HepG2 (cell line): Measurements from ENCODE around the gene P2RY2. TPM values are rescaled to one million over a fixed set of nuclear protein-coding genes. Genes with fewer than 3 reads are reported as not detected.

Source experiments
- ATAC-seq: fragments of 200-7000 bp; cut with Tn5 transposase; 3 replicates; pipeline ENCODE4 v1.9.1; 2020; ENCODE audit warnings: mild to moderate bottlenecking, moderate library complexity
- BruUV-seq: library from RNA; stranded (reverse); fragments of 400-500 nt; replicated peaks from 2 replicates; lab custom pipeline; 2021; lab: Mats Ljungman, UMichigan
- CTCF ChIA-PET: fragments of 300-600 bp; formaldehyde crosslinking; extraction: SDS; loops from one replicate; lab custom pipeline; 2021; ENCODE audit warnings: low total read pairs, inconsistent platforms, low intra/inter-chr PET ratio; lab: Yijun Ruan, JAX
- POLR2A ChIA-PET: fragments of 350-600 bp; sonication (Branson Sonifier 250); formaldehyde crosslinking; loops from one replicate; lab custom pipeline; 2020; ENCODE audit warnings: antibody characterized with exemption, inconsistent platforms; lab: Yijun Ruan, JAX
- DNase-seq: peaks from one replicate; pipeline ENCODE4 v3.0.0-alpha.2; 2015; ENCODE audit warnings: low spot score
- FAIRE-seq: peaks from 3 replicates; lab custom pipeline; 2011; peaks lifted over from hg19 to GRCh38; lab: Jason Lieb, UNC
- H2AFZ ChIP-seq: one replicate; pipeline ENCODE4 v1.6.1; 2011; ENCODE audit warnings: low read length, inconsistent platforms
- H3K27ac ChIP-seq: fragments of 300-600 bp; 3 replicates; pipeline ENCODE4 v1.8.0; 2011; ENCODE audit warnings: mixed run types, mild to moderate bottlenecking, mixed read lengths, low read length, inconsistent platforms; ENCODE audit not compliant: insufficient read depth; ENCODE audit errors: extremely low read length
- H3K27me3 ChIP-seq, 2 experiments: fragments of 200-600 bp in 1 of 2; 2 replicates in 1 of 2; 3 replicates in 1 of 2; pipeline versions ENCODE4 v1.6.0 to v1.8.0; 2011; ENCODE audit warnings: low read length in 2 of 2, mild to moderate bottlenecking in 2 of 2, moderate library complexity in 2 of 2, inconsistent platforms in 1 of 2; ENCODE audit not compliant: insufficient read depth in 2 of 2, control insufficient read depth in 1 of 2
- H3K36me3 ChIP-seq, 2 experiments: fragments of 200-600 bp in 1 of 2; replicated peaks in 1 of 2; 2 replicates in 1 of 2; 3 replicates in 1 of 2; pipeline versions ENCODE4 v1.5.1 to v1.8.0; 2011; ENCODE audit warnings: low read length in 2 of 2, inconsistent platforms in 1 of 2; ENCODE audit not compliant: insufficient read depth in 2 of 2, control insufficient read depth in 1 of 2
- H3K4me1 ChIP-seq: 2 replicates; pipeline ENCODE4 v1.5.1; 2012; ENCODE audit warnings: low read length, inconsistent platforms; ENCODE audit not compliant: insufficient read depth
- H3K4me2 ChIP-seq: 2 replicates; pipeline ENCODE4 v1.6.0; 2011; ENCODE audit warnings: low read depth, low read length, inconsistent platforms
- H3K4me3 ChIP-seq, 3 experiments: fragments of 200-600 bp in 1 of 3; sonication (generic), shearing (Covaris generic) in 1 of 3; replicated peaks in 1 of 3; 2 replicates each; pipeline ENCODE4 v1.5.1; 2011 to 2016; ENCODE audit warnings: low read length in 3 of 3, inconsistent platforms in 2 of 3, low read depth in 2 of 3, mild to moderate bottlenecking in 2 of 3, control low read depth in 1 of 3, mixed read lengths in 1 of 3; ENCODE audit not compliant: insufficient read depth in 1 of 3
- H3K79me2 ChIP-seq: one replicate; pipeline ENCODE4 v1.6.1; 2011; ENCODE audit warnings: low read length, inconsistent platforms; ENCODE audit not compliant: insufficient read depth
- H3K9ac ChIP-seq: 2 replicates; pipeline ENCODE4 v1.6.0; 2011; ENCODE audit warnings: mild to moderate bottlenecking, low read depth, low read length, inconsistent platforms; ENCODE audit not compliant: insufficient read depth
- H3K9me3 ChIP-seq: 2 replicates; pipeline ENCODE4 v1.5.1; 2012; ENCODE audit warnings: mild to moderate bottlenecking, low read length
- H4K20me1 ChIP-seq: 2 replicates; pipeline ENCODE4 v1.6.0; 2011; ENCODE audit warnings: inconsistent platforms, mild to moderate bottlenecking, low read length, moderate library complexity; ENCODE audit not compliant: insufficient read depth
- GTF2F1 ChIP-seq: fragments of 150-350 bp; IDR thresholded peaks from 2 replicates; pipeline ENCODE4 v1.6.1; 2014; ENCODE audit warnings: low read length
- HNF4A ChIP-seq: sonication (generic); formaldehyde crosslinking; IDR thresholded peaks from 2 replicates; pipeline ENCODE4 v1.4.0; 2020; ENCODE audit warnings: missing genetic modification reagents
- LRRFIP1 ChIP-seq: sonication (generic); formaldehyde crosslinking; conservative IDR thresholded peaks from 2 replicates; pipeline ENCODE4 v1.4.0; 2020; ENCODE audit warnings: missing genetic modification reagents
- MXD1 ChIP-seq: sonication (generic); formaldehyde crosslinking; IDR thresholded peaks from 2 replicates; pipeline ENCODE4 v1.4.0; 2020; ENCODE audit warnings: mild to moderate bottlenecking, missing genetic modification reagents
- MXD4 ChIP-seq: IDR thresholded peaks from 2 replicates; pipeline ENCODE4 v1.6.1; 2016; ENCODE audit warnings: mild to moderate bottlenecking, missing biosample characterization, missing genetic modification reagents
- RXRA ChIP-seq: sonication (generic); formaldehyde crosslinking; IDR thresholded peaks from 2 replicates; pipeline ENCODE4 v1.5.1; 2020; ENCODE audit warnings: missing genetic modification reagents
- SNAPC5 ChIP-seq: sonication (generic); formaldehyde crosslinking; IDR thresholded peaks from 2 replicates; pipeline ENCODE4 v1.8.1; 2023; ENCODE audit warnings: mild to moderate bottlenecking, missing genetic modification reagents, borderline replicate concordance
- ZFAT ChIP-seq: sonication (generic); formaldehyde crosslinking; conservative IDR thresholded peaks from 2 replicates; pipeline ENCODE4 v1.8.1; 2023; ENCODE audit warnings: missing genetic modification reagents, inconsistent platforms
- ZFP91 ChIP-seq: sonication (generic); formaldehyde crosslinking; IDR thresholded peaks from 2 replicates; pipeline ENCODE4 v1.9.0; 2022; ENCODE audit warnings: missing genetic modification reagents, mild to moderate bottlenecking, borderline replicate concordance
- ZMYM2 ChIP-seq: sonication (generic); formaldehyde crosslinking; IDR thresholded peaks from 2 replicates; pipeline ENCODE4 v1.8.0; 2022; ENCODE audit warnings: mild to moderate bottlenecking, missing genetic modification reagents
- ZNF180 ChIP-seq: sonication (generic); formaldehyde crosslinking; IDR thresholded peaks from 2 replicates; pipeline ENCODE4 v1.4.0; 2020; ENCODE audit warnings: low read depth, missing genetic modification reagents, borderline replicate concordance
- ZNF530 ChIP-seq: sonication (generic); formaldehyde crosslinking; IDR thresholded peaks from 2 replicates; pipeline ENCODE4 v1.5.0; 2020; ENCODE audit warnings: low read depth, mild to moderate bottlenecking, missing genetic modification reagents
- ZNF883 ChIP-seq: sonication (generic); formaldehyde crosslinking; IDR thresholded peaks from 2 replicates; pipeline ENCODE4 v1.5.1; 2020; ENCODE audit warnings: mild to moderate bottlenecking, missing genetic modification reagents; ENCODE audit errors: not compliant biosample characterization
- WGBS: methylation state at CpG from one replicate; pipeline ENCODE4 v1.1.6; 2017; ENCODE audit warnings: low lambda C conversion rate; 5-methylcytosine and 5-hydroxymethylcytosine counted together
- in situ Hi-C: cut with HindIII; loops from 2 replicates; pipeline ENCODE4 v1.10.0; 2017; ENCODE audit warnings: low pct_unique_long_range_greater_than_20kb; ENCODE audit not compliant: extremely low pct_ligation_motif_present
- intact Hi-C: fragments of 100-400 bp; cut with micrococcal nuclease; formaldehyde crosslinking; loops from one replicate; pipeline ENCODE4 v1.10.0; 2022; ENCODE audit not compliant: unreplicated experiment
- polyA plus RNA-seq, 8 experiments: library from polyadenylated mRNA; depleted of rRNA in 3 of 8; stranded (reverse) in 7 of 8; unstranded in 1 of 8; fragments of >200 nt; fragmentation: Illumina TruSeq in 4 of 8; extraction: Trizol in 4 of 8; gene quantifications; 2 replicates each; pipeline versions ENCODE4 v1.2.1 to v1.2.3, GENCODE V29; 2011 to 2016; ENCODE audit warnings: low read depth in 4 of 8, missing spikeins in 1 of 8, mixed read lengths in 1 of 8; ENCODE audit not compliant: insufficient read depth in 1 of 8
- total RNA-seq, 5 experiments: library from RNA; depleted of rRNA; stranded (reverse); fragments of >200 nt; fragmentation: Illumina TruSeq; extraction: Trizol; gene quantifications; 2 replicates each; pipeline ENCODE4 v1.2.3, GENCODE V29; 2016; ENCODE audit warnings: low read depth in 1 of 5
- TF ChIP-seq, protein P1 (sequence below): sonication (generic); formaldehyde crosslinking; IDR thresholded peaks from 2 replicates; pipeline ENCODE4 v1.5.1; 2020; ENCODE audit warnings: mild to moderate bottlenecking, missing genetic modification reagents, borderline replicate concordance

The P2RY2 gene
- total and polyA plus RNA-seq, 2 of the 13 experiments (the other 11 are each of a cell fraction or from before 2014, with no cell fraction given): 0.95 to 3.1 TPM

- ChIA-PET CTCF (no interaction called here), POLR2A (no interaction called here)
- Histone ChIP-seq H3K4me2 (no peak overlapping the region), H3K4me3 (no peak overlapping the region), H2AFZ (no peak overlapping the region), H3K9me3 (no peaks in the 10 kb centered on the region), H3K27ac (no peak overlapping the region), H3K36me3 (no peaks in the 10 kb centered on the region), H3K79me2 (no peaks in the 10 kb centered on the region), H3K4me1 (peaks cover 30% of the 10 kb centered on the region), H3K27me3 (no peaks in the 10 kb centered on the region; a peak in 1 of 5 replicates), H4K20me1 (no peaks in the 10 kb centered on the region), H3K9ac (no peak overlapping the region)
- no peak for ATAC-seq
- in situ Hi-C loops (no loop called here), intact Hi-C loops (no loop called here)
- BruUV-seq: no TSS peak
- FAIRE-seq: no peak
- DNase-seq: no peak
- WGBS: 14% methylated on average over 5 of the region's 5 CpGs
- TF ChIP-seq GTF2F1: no peak
- no peak for TF ChIP-seq RXRA
- TF ChIP-seq MXD4 (CRISPR knock-in tag): no peak
- no peak for TF ChIP-seq ZMYM2
- TF ChIP-seq ZNF180: no peak
- TF ChIP-seq ZNF530: no peak
- TF ChIP-seq HNF4A (CRISPR knock-in tag): no peak
- TF ChIP-seq SNAPC5 (CRISPR knock-in tag): no peak
- no peak for TF ChIP-seq MXD1 (CRISPR knock-in tag)
- TF ChIP-seq ZFAT (CRISPR knock-in tag): no peak
- no peak for TF ChIP-seq LRRFIP1 (CRISPR knock-in tag)
- TF ChIP-seq, protein P1, sequence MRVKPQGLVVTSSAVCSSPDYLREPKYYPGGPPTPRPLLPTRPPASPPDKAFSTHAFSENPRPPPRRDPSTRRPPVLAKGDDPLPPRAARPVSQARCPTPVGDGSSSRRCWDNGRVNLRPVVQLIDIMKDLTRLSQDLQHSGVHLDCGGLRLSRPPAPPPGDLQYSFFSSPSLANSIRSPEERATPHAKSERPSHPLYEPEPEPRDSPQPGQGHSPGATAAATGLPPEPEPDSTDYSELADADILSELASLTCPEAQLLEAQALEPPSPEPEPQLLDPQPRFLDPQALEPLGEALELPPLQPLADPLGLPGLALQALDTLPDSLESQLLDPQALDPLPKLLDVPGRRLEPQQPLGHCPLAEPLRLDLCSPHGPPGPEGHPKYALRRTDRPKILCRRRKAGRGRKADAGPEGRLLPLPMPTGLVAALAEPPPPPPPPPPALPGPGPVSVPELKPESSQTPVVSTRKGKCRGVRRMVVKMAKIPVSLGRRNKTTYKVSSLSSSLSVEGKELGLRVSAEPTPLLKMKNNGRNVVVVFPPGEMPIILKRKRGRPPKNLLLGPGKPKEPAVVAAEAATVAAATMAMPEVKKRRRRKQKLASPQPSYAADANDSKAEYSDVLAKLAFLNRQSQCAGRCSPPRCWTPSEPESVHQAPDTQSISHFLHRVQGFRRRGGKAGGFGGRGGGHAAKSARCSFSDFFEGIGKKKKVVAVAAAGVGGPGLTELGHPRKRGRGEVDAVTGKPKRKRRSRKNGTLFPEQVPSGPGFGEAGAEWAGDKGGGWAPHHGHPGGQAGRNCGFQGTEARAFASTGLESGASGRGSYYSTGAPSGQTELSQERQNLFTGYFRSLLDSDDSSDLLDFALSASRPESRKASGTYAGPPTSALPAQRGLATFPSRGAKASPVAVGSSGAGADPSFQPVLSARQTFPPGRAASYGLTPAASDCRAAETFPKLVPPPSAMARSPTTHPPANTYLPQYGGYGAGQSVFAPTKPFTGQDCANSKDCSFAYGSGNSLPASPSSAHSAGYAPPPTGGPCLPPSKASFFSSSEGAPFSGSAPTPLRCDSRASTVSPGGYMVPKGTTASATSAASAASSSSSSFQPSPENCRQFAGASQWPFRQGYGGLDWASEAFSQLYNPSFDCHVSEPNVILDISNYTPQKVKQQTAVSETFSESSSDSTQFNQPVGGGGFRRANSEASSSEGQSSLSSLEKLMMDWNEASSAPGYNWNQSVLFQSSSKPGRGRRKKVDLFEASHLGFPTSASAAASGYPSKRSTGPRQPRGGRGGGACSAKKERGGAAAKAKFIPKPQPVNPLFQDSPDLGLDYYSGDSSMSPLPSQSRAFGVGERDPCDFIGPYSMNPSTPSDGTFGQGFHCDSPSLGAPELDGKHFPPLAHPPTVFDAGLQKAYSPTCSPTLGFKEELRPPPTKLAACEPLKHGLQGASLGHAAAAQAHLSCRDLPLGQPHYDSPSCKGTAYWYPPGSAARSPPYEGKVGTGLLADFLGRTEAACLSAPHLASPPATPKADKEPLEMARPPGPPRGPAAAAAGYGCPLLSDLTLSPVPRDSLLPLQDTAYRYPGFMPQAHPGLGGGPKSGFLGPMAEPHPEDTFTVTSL: no peak
- no peak for TF ChIP-seq ZFP91
- TF ChIP-seq ZNF883 (CRISPR knock-in tag): no peak
These were observed 12.3 kb upstream of the P2RY2 start for GRCh38 chr11:73205661-73206343.
